GM18873 (cell line): ENCODE measurements around the gene TNFRSF1B.

ENCODE experiments used
- ATAC-seq: cut with Tn5 transposase; IDR thresholded peaks from one replicate; pipeline ENCODE4 v1.9.1; 2021; ENCODE audit warnings: mild to moderate bottlenecking, moderate library complexity, moderate number of reproducible peaks; ENCODE audit not compliant: unreplicated experiment, low FRiP score

TNFRSF1B gene

DNA sequence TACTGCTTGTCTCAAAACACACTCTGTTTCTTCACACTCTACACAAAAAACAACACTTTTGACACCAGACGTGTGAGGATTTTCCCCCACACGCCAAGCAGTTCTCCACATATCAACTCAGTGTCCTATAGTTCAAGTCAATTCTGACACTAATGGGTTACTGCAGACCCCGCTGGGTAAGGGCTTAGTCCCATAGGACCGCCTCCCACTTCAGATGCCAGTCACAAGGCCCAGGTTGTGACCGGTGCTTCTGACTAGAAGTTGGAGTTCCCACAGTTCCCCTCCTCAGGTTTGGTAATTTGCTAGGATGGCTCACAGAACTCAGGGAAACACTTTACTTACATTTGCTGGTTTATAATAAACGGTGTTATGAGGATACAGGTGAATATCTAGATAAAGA lies 83.0 kb downstream of the TNFRSF1B start:
- ATAC-seq: no peak

DNA sequence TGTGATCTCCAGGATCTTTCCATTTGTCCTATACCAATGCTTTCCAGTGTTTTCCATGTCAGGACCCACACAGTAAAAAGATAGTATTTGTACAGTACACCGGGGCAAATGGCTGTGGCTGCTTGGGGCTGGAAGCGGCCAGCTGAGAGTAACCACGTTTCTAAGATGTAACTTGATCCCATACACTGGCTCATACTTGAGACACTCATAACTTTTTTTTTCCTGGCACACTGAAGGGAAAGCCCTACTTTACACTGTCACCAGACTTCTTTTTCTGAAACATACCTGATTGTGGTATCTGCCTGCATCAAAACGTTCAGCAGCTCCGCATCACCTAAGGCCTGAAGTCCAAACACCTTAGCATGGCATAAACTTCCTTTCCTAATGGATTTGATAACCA lies 84.7 kb downstream of the TNFRSF1B start:
- ATAC-seq: no peak

DNA sequence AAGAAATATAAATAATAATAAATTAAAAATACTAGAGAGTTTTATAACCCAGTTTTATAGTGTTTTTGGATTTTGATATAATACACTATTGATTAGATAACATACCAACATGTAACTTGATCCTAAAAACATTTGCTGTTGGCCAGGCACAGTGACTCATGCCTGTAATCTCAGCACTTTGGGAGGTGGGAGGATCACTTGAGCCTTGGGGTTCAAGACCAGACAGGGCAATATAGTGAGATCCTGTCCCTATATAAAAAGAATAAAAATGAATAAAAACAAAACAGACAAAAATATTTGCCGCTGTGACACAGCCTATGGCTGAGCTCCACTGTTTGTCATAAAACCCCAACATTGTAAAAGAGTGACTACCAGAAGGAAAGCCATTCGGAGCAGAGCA lies 89.1 kb downstream of the TNFRSF1B start:
- ATAC-seq: no peak

DNA sequence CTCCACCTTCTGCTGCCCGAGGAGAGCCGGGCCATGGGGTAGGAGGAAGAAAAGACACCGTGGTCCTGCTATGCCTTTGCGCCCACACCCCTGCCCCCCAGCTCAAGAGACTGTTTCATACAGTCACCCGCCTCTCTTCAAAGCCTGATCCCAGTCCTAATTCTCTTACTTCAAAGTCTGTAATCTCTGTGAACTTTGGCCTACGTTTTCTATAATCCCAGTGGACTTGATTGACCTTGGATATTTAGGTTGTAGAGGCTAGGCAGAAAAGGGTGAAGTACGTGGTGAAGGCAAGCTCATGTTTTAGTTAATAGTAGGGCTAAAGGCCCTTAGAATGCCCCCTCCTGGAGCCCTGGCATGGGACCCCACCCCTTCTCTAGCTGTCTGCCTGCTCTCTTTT lies 91.5 kb downstream of the TNFRSF1B start:
- no peak for ATAC-seq
